ENCODE data around the gene SPON2. TPM values are rescaled to one million over a fixed set of nuclear protein-coding genes. Genes with fewer than 3 reads are reported as not detected.

SPON2 gene
- total RNA-seq, 1 experiment from 2014 or later: 0.54 TPM

GRCh38 chr4:1194010-1194900, 21.9 kb upstream of the SPON2 start:
- Mint-ChIP-seq H3K9me3 (ENCODE audit: unreplicated experiment) (no peaks in the 10 kb centered on the region), H3K27ac (ENCODE audit: low read depth, unreplicated experiment) (no peak overlapping the region), H3K4me3 (ENCODE audit: unreplicated experiment) (no peak overlapping the region), H3K36me3 (ENCODE audit: insufficient read depth, unreplicated experiment) (no peaks in the 10 kb centered on the region), H3K4me1 (ENCODE audit: insufficient read depth, unreplicated experiment) (peaks cover 18% of the 10 kb centered on the region), H3K27me3 (ENCODE audit: insufficient read depth, unreplicated experiment) (peaks cover 16% of the 10 kb centered on the region)
- ChIA-PET CTCF (interaction anchor here (1.3 kb wide), 1 partner anchor 27 kb away, joined by 3 read pairs; no protein-coding TSS in a partner anchor), POLR2A (interaction anchor here (1.0 kb wide), 1 partner anchor 17 kb away, joined by 4 read pairs; no protein-coding TSS in a partner anchor)
- no peak for TF ChIP-seq CTCF (IDR thresholded peaks at IDR 0.05; ENCODE audit: unreplicated experiment)
- no peak for DNase-seq (ENCODE audit: unreplicated experiment)
- no TSS peak for BruUV-seq (replicated peaks)
- intact Hi-C loops (cut with micrococcal nuclease): no loop called here

- Mint-ChIP-seq H3K9me3 (ENCODE audit: unreplicated experiment) (no peaks in the 10 kb centered on the region), H3K27ac (ENCODE audit: low read depth, unreplicated experiment) (no peak overlapping the region), H3K27me3 (ENCODE audit: insufficient read depth, unreplicated experiment) (peaks cover 16% of the 10 kb centered on the region), H3K4me3 (ENCODE audit: unreplicated experiment) (no peak overlapping the region), H3K4me1 (ENCODE audit: insufficient read depth, unreplicated experiment) (peaks cover 18% of the 10 kb centered on the region), H3K36me3 (ENCODE audit: insufficient read depth, unreplicated experiment) (no peaks in the 10 kb centered on the region)
- DNase-seq (ENCODE audit: unreplicated experiment): no peak
- ChIA-PET CTCF (interaction anchor here (0.7 to 2.0 kb wide), 2 partner anchors 19 to 26 kb away, joined by 5 to 14 read pairs; no protein-coding TSS in a partner anchor), POLR2A (interaction anchor here (1.1 to 2.0 kb wide), 2 partner anchors 10 to 54 kb away, joined by 3 to 15 read pairs; no protein-coding TSS in a partner anchor)
- TF ChIP-seq CTCF (IDR thresholded peaks at IDR 0.05; ENCODE audit: unreplicated experiment): no peak
- BruUV-seq (replicated peaks): no TSS peak
- intact Hi-C loops (cut with micrococcal nuclease): no loop called here
These were observed 21.0 kb upstream of the SPON2 start for GRCh38 chr4:1193206-1194009.

GRCh38 chr4:1192493-1193205, 20.3 kb upstream of the SPON2 start:
- no peak for TF ChIP-seq CTCF (IDR thresholded peaks at IDR 0.05; ENCODE audit: unreplicated experiment)
- ChIA-PET CTCF (interaction anchor here (0.6 to 2.0 kb wide), 7 partner anchors 11 to 189 kb away, joined by 3 to 14 read pairs (median 3); no protein-coding TSS in a partner anchor), POLR2A (interaction anchor here (0.6 to 2.2 kb wide), 13 partner anchors 9 to 1115 kb away, joined by 3 to 34 read pairs (median 3); partner anchors contain the start of genes TACC3, TMEM129 and UVSSA)
- H3K4me1 Mint-ChIP-seq (ENCODE audit: insufficient read depth, unreplicated experiment): peaks cover 18% of the 10 kb centered on the region
- BruUV-seq (replicated peaks): no TSS peak
- no peak for DNase-seq (ENCODE audit: unreplicated experiment)
- no peak overlapping the region for H3K4me3 Mint-ChIP-seq (ENCODE audit: unreplicated experiment)
- intact Hi-C loops (cut with micrococcal nuclease): loop anchor here (1.0 kb wide), 1 partner anchor 154 kb away; no protein-coding TSS in a partner anchor
- H3K36me3 Mint-ChIP-seq (ENCODE audit: insufficient read depth, unreplicated experiment): no peaks in the 10 kb centered on the region
- peak overlapping the region; percentile 51 for H3K27ac Mint-ChIP-seq (ENCODE audit: low read depth, unreplicated experiment)
- H3K9me3 Mint-ChIP-seq (ENCODE audit: unreplicated experiment): no peaks in the 10 kb centered on the region
- H3K27me3 Mint-ChIP-seq (ENCODE audit: insufficient read depth, unreplicated experiment): peaks cover 12% of the 10 kb centered on the region

Data from MCF 10A (cell line).